Activated naive CD8-positive, alpha-beta T cell treated with anti-CD3 and anti-CD28 coated beads, Interleukin-2, amount 50 U/mL, for 24 hours (primary cell): Measurements from ENCODE around the gene IQSEC3.
A peak's percentile ranks its signal among the peaks of the same experiment; 100 is the strongest.
"Not testable (repeated sequence)": the region's sequence is repeated elsewhere in the genome, so short reads cannot be mapped to it uniquely, and the experiment has no call there.

Experiments
- ATAC-seq: fragments of 150-1000 bp; cut with Tn5 transposase; one replicate; pipeline ENCODE4 v1.10.0; 2021
- DNase-seq: peaks from one replicate; pipeline ENCODE4 v3.0.0; 2021
- H3K27ac Mint-ChIP-seq: one replicate; pipeline ENCODE4 v1.8.0; 2021; ENCODE audit warnings: mild to moderate bottlenecking, mixed read lengths
- H3K27me3 Mint-ChIP-seq: one replicate; pipeline ENCODE4 v1.8.0; 2021; ENCODE audit warnings: mixed read lengths
- H3K36me3 Mint-ChIP-seq: one replicate; pipeline ENCODE4 v1.8.0; 2021; ENCODE audit warnings: low read depth, mixed read lengths
- H3K4me1 Mint-ChIP-seq: one replicate; pipeline ENCODE4 v1.8.0; 2021; ENCODE audit warnings: mixed read lengths
- H3K4me3 Mint-ChIP-seq: one replicate; pipeline ENCODE4 v1.8.0; 2021; ENCODE audit warnings: mild to moderate bottlenecking, moderate library complexity, mixed read lengths
- H3K9me3 Mint-ChIP-seq: one replicate; pipeline ENCODE4 v1.8.0; 2021; ENCODE audit warnings: mixed read lengths

Gene IQSEC3

DNA sequence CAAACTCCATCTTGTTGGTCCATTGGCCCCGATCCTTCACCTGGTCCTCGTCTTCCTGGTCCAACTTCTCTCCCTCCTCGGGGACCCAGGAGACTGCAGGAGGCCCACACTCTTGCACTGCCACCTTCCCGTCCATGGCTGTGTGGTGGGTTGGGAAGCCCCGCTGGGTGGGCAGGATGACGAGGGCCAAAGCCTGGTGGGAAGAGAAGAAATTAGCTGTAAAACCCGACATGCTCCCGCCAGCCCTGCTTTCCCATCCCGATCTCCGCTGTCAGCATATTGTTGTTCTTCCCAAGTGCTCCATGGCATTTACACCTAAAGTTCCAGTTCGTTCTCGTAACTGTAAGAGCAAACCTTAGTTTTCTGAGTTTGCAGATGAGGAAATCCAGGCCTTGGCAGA, 143.3 kb downstream of the IQSEC3 start:
- DNase-seq (no peak), ATAC-seq (no peak)
- H3K27ac Mint-ChIP-seq: no peak overlapping the region
- H3K27me3 Mint-ChIP-seq: peaks cover 48% of the 10 kb centered on the region
- peaks cover 3% of the 10 kb centered on the region for H3K4me1 Mint-ChIP-seq
- H3K36me3 Mint-ChIP-seq: no peaks in the 10 kb centered on the region
- no peak overlapping the region for H3K4me3 Mint-ChIP-seq
- no peaks in the 10 kb centered on the region for H3K9me3 Mint-ChIP-seq

GRCh38 chr12:210277-211141, 143.9 kb downstream of the IQSEC3 start:
- H3K27ac Mint-ChIP-seq: no peak overlapping the region

GRCh38 chr12:211142-211465, 144.5 kb downstream of the IQSEC3 start:
- H3K27me3 Mint-ChIP-seq: peaks cover 42% of the 10 kb centered on the region

More at GRCh38 chr12:210277-211141, 143.9 kb downstream of the IQSEC3 start:
- no peak overlapping the region for H3K4me3 Mint-ChIP-seq
- H3K4me1 Mint-ChIP-seq: peaks cover 3% of the 10 kb centered on the region
- ATAC-seq: no peak
- DNase-seq: no peak
- H3K9me3 Mint-ChIP-seq: no peaks in the 10 kb centered on the region
- peaks cover 43% of the 10 kb centered on the region for H3K27me3 Mint-ChIP-seq
- no peaks in the 10 kb centered on the region for H3K36me3 Mint-ChIP-seq

DNA sequence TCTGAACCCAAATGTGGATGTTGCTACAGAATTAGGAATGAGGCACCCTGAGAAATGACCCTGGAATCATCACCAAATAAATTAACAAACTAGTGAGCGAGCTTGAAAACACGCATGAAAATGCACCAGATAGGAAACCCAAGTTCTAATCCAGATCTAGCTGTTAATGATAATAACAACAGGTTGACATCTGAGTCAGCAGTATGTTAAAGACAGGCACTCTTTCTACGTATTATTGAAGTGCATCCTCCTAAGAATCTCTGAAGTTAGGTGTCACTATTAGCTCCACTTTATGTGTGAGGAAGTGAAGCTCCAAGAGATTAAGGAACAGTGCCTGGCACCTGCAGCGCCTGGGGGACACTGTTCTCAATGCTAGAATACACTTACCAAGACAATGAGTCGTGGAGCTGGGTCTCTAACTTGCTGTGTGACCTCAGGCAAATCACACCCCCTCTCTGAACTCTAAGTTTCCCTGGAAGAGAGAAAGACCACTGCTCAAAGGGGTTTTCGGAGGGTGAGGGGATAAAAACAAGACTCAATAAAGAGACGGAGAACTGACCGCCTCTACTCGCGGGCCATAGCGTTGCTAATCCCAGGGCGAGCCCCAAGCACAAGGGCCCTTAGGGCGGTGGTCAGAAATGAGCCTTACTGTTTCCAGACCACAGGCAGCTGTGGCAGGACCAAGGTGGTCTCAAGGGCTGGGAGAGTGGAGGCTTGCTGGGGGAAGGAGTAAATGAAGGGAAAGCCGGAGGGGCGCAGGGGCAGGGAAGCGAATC, 145.3 kb downstream of the IQSEC3 start:
- Mint-ChIP-seq H3K27me3 (peaks cover 38% of the 10 kb centered on the region), H3K27ac (no peak overlapping the region), H3K4me1 (peaks cover 3% of the 10 kb centered on the region), H3K4me3 (no peak overlapping the region), H3K9me3 (no peaks in the 10 kb centered on the region), H3K36me3 (no peaks in the 10 kb centered on the region)
- no peak for DNase-seq
- ATAC-seq: no peak

More at GRCh38 chr12:211142-211465, 144.5 kb downstream of the IQSEC3 start:
- H3K4me3 Mint-ChIP-seq: no peak overlapping the region
- peaks cover 3% of the 10 kb centered on the region for H3K4me1 Mint-ChIP-seq
- DNase-seq: no peak
- H3K27ac Mint-ChIP-seq: no peak overlapping the region
- H3K9me3 Mint-ChIP-seq: no peaks in the 10 kb centered on the region
- no peaks in the 10 kb centered on the region for H3K36me3 Mint-ChIP-seq
- no peak for ATAC-seq

DNA sequence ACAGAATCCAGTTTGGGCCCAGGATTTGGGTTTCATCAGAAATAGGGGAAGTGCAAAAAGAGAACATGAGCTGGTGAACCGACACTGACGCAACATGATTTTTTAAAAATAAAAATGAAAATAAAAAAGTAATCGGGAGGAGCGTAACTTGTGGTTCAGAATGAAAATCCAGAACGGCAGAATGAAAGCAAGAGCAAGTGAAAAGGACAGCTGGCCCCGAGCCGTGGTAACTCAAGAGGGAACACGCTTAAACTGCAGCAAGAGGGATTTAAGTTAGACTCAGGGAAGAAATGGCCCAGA, 145.8 kb downstream of the IQSEC3 start:
- peaks cover 38% of the 10 kb centered on the region for H3K27me3 Mint-ChIP-seq

GRCh38 chr12:212715-213526, 146.4 kb downstream of the IQSEC3 start:
- DNase-seq (no peak), ATAC-seq (no peak)
- Mint-ChIP-seq H3K4me1 (peaks cover 3% of the 10 kb centered on the region), H3K9me3 (no peaks in the 10 kb centered on the region), H3K36me3 (no peaks in the 10 kb centered on the region), H3K4me3 (no peak overlapping the region), H3K27ac (no peak overlapping the region), H3K27me3 (peaks cover 38% of the 10 kb centered on the region)

More for the DNA sequence above, 145.8 kb downstream of the IQSEC3 start:
- Mint-ChIP-seq H3K27ac (no peak overlapping the region), H3K36me3 (no peaks in the 10 kb centered on the region), H3K9me3 (no peaks in the 10 kb centered on the region), H3K4me1 (peaks cover 3% of the 10 kb centered on the region), H3K4me3 (no peak overlapping the region)
- ATAC-seq: no peak
- DNase-seq: no peak

GRCh38 chr12:213527-213932, 147.0 kb downstream of the IQSEC3 start:
- no peaks in the 10 kb centered on the region for H3K36me3 Mint-ChIP-seq
- DNase-seq (no peak), ATAC-seq (no peak)
- peaks cover 36% of the 10 kb centered on the region for H3K27me3 Mint-ChIP-seq
- no peak overlapping the region for H3K4me3 Mint-ChIP-seq
- H3K4me1 Mint-ChIP-seq: peaks cover 3% of the 10 kb centered on the region
- H3K9me3 Mint-ChIP-seq: no peaks in the 10 kb centered on the region
- H3K27ac Mint-ChIP-seq: no peak overlapping the region

GRCh38 chr12:214003-214741, 147.6 kb downstream of the IQSEC3 start, which contains the start of gene SLC6A12:
Gene SLC6A12, minus strand, starts transcription at chr12:214157. Its CDS starts 4,171 bp downstream, at chr12:209986.
- Mint-ChIP-seq H3K4me1 (peaks cover 3% of the 10 kb centered on the region), H3K27ac (no peak within 1 kb of the TSS), H3K9me3 (no peaks in the 10 kb centered on the region), H3K36me3 (no peaks in the 10 kb centered on the region), H3K27me3 (peaks cover 32% of the 10 kb centered on the region), H3K4me3 (no peak within 1 kb of the TSS)
- no peak for ATAC-seq
- no peak for DNase-seq

DNA sequence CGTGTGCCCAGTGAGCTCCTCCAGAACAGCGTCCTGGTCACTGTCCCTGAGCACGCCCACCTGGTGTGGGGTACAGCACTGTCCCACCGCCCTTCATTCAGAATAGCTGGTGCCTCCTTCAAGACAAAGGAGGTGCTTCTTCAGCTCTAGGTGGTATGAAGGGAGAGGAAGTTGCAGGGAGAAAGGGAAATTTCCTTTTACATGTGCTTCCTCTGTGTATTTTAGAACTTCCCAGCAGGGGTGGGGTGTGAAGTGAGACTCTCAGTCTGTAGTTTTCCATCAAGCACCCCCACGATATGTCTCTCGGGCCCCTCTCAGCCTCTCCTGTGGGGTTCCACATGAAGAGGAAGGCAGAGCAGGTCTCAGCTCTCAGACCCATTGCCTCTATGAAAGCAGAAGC, 148.5 kb downstream of the IQSEC3 start:
- Mint-ChIP-seq H3K27me3 (peaks cover 31% of the 10 kb centered on the region), H3K9me3 (no peaks in the 10 kb centered on the region)

GRCh38 chr12:217029-217428, 150.5 kb downstream of the IQSEC3 start:
- not testable (repeated sequence) for H3K27ac Mint-ChIP-seq, DNase-seq, H3K9me3 Mint-ChIP-seq, H3K4me3 Mint-ChIP-seq, H3K36me3 Mint-ChIP-seq, ATAC-seq, H3K4me1 Mint-ChIP-seq
- peaks cover 15% of the 10 kb centered on the region for H3K27me3 Mint-ChIP-seq

More for the DNA sequence above, 148.5 kb downstream of the IQSEC3 start:
- ATAC-seq: no peak
- DNase-seq: no peak
- Mint-ChIP-seq H3K4me1 (peaks cover 3% of the 10 kb centered on the region), H3K4me3 (no peak overlapping the region), H3K36me3 (no peaks in the 10 kb centered on the region), H3K27ac (no peak overlapping the region)

- Mint-ChIP-seq H3K36me3 (no peaks in the 10 kb centered on the region), H3K27me3 (peaks cover 5% of the 10 kb centered on the region), H3K4me1 (peaks cover under 1% of the 10 kb centered on the region), H3K9me3 (no peaks in the 10 kb centered on the region), H3K27ac (no peak overlapping the region), H3K4me3 (no peak overlapping the region)
- DNase-seq (no peak), ATAC-seq (no peak)
Measured at GRCh38 chr12:218221-218620, 151.7 kb downstream of the IQSEC3 start.

DNA sequence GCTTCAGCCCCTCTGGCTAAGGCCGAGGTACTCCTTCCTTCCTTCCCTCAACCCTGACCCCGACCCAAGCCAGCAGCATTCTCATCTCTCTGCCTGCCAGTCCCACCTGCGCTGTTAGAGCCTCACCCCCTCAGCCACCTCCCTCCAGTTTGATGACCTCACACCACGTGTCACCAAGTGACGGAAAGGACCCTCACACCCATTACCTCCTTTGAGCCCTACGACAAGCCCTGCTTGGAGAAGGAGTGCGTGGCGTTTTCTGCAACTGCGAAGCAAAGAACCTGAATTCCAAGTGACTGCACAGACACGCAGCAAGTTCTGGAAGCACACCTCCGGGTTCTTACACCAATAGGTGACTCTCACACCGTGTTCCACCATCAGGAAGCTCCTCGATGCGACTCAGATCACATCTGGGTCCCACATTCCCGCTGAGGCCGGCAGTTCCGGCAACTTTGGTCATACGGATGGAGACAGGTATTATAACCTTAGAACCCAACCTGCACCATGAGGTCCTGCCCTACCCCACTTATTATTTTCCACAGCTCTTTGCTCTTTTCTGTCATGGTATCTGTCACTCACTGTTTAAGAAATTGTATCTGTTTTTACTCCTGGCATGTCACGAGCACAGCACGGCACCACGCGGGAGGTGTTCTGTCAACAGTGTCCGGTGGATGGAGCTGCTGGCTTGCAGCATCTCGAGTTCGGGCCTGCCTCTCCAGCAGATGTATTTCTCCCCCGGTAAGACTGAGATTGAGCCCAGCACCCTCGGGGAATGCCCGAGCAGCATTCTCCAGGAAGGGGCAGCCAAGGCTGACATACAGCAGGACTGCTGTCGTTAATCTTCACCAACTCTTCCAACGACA, 152.4 kb downstream of the IQSEC3 start:
- no peak for ATAC-seq
- Mint-ChIP-seq H3K9me3 (no peaks in the 10 kb centered on the region), H3K27ac (no peak overlapping the region), H3K27me3 (no peaks in the 10 kb centered on the region), H3K4me3 (no peak overlapping the region), H3K4me1 (no peaks in the 10 kb centered on the region), H3K36me3 (no peaks in the 10 kb centered on the region)
- no peak for DNase-seq

- Mint-ChIP-seq H3K27ac (no peak overlapping the region), H3K9me3 (no peaks in the 10 kb centered on the region), H3K4me3 (no peak overlapping the region), H3K4me1 (no peaks in the 10 kb centered on the region), H3K36me3 (no peaks in the 10 kb centered on the region), H3K27me3 (no peaks in the 10 kb centered on the region)
- DNase-seq (peak; percentile 77), ATAC-seq (peak; percentile 90)
Measured at GRCh38 chr12:219891-220352, 153.4 kb downstream of the IQSEC3 start.
